ENCODE measurements around the gene C1orf198.

- TF ChIP-seq EZH2 (IDR thresholded peaks at IDR 0.05; ENCODE audit: borderline replicate concordance, low read length) (no peak), CTCF (IDR thresholded peaks at IDR 0.05; ENCODE audit: low read length) (no peak)
Observed at GRCh38 chr1:230855886-230856285, 12.4 kb downstream of the C1orf198 start.

Data from OCI-LY1 (cell line).